Measurements from ENCODE around the gene FBXL7. TPM values are rescaled to one million over a fixed set of nuclear protein-coding genes. Genes with fewer than 3 reads are reported as not detected.

Gene FBXL7
- total RNA-seq, 4 donors from 2014 or later = 6.5 to 37.0 (median 19.7) TPM

- Histone ChIP-seq H3K9me3 (no peaks in the 10 kb centered on the region), H3K4me1 (no peaks in the 10 kb centered on the region), H3K4me3 (no peak overlapping the region), H3K36me3 (no peaks in the 10 kb centered on the region), H3K27ac (no peak overlapping the region), H3K27me3 (no peaks in the 10 kb centered on the region)
- DNase-seq = no peak
- TF ChIP-seq CTCF (IDR thresholded peaks at IDR 0.05) (no peak), POLR2A (IDR thresholded peaks at IDR 0.05) (no peak)
- intact Hi-C loops (cut with DNase I; ENCODE audit: low total_unique reads) = no loop called here
Observed at GRCh38 chr5:15757103-15757502, 257.1 kb downstream of the FBXL7 start.

GRCh38 chr5:15757619-15758018 is 257.6 kb downstream of the FBXL7 start:
- no peak for TF ChIP-seq CTCF (IDR thresholded peaks at IDR 0.05)
- TF ChIP-seq POLR2A (IDR thresholded peaks at IDR 0.05) = no peak
- Histone ChIP-seq H3K27me3 (no peaks in the 10 kb centered on the region), H3K4me3 (no peak overlapping the region), H3K36me3 (no peaks in the 10 kb centered on the region), H3K27ac (no peak overlapping the region), H3K4me1 (no peaks in the 10 kb centered on the region), H3K9me3 (no peaks in the 10 kb centered on the region)
- no peak for DNase-seq
- intact Hi-C loops (cut with DNase I; ENCODE audit: low total_unique reads) = no loop called here

- Histone ChIP-seq H3K36me3 (no peaks in the 10 kb centered on the region), H3K9me3 (no peaks in the 10 kb centered on the region)
- intact Hi-C loops (cut with DNase I; ENCODE audit: low total_unique reads) = no loop called here
Observed at GRCh38 chr5:15762668-15763067, 262.7 kb downstream of the FBXL7 start.

GRCh38 chr5:15763754-15764153 is 263.8 kb downstream of the FBXL7 start:
- Histone ChIP-seq H3K36me3 (no peaks in the 10 kb centered on the region), H3K4me1 (no peaks in the 10 kb centered on the region), H3K4me3 (no peak overlapping the region), H3K9me3 (no peaks in the 10 kb centered on the region), H3K27me3 (no peaks in the 10 kb centered on the region), H3K27ac (no peak overlapping the region)
- no peak for DNase-seq
- TF ChIP-seq POLR2A (IDR thresholded peaks at IDR 0.05) = no peak
- no peak for TF ChIP-seq CTCF (IDR thresholded peaks at IDR 0.05)
- intact Hi-C loops (cut with DNase I; ENCODE audit: low total_unique reads) = no loop called here

More at GRCh38 chr5:15762668-15763067, 262.7 kb downstream of the FBXL7 start:
- H3K4me3 ChIP-seq = no peak overlapping the region
- TF ChIP-seq CTCF (IDR thresholded peaks at IDR 0.05) (no peak), POLR2A (IDR thresholded peaks at IDR 0.05) (no peak)
- no peaks in the 10 kb centered on the region for H3K4me1 ChIP-seq
- H3K27ac ChIP-seq = no peak overlapping the region
- no peaks in the 10 kb centered on the region for H3K27me3 ChIP-seq
- no peak for DNase-seq

- no peak overlapping the region for H3K4me3 ChIP-seq
- no peaks in the 10 kb centered on the region for H3K4me1 ChIP-seq
- no peaks in the 10 kb centered on the region for H3K36me3 ChIP-seq
- no peak for DNase-seq
- no peak overlapping the region for H3K27ac ChIP-seq
- no peaks in the 10 kb centered on the region for H3K27me3 ChIP-seq
- H3K9me3 ChIP-seq = no peaks in the 10 kb centered on the region
- TF ChIP-seq CTCF (IDR thresholded peaks at IDR 0.05) = no peak
- TF ChIP-seq POLR2A (IDR thresholded peaks at IDR 0.05) = no peak
- intact Hi-C loops (cut with DNase I; ENCODE audit: low total_unique reads) = no loop called here
Observed at GRCh38 chr5:15768936-15769335, 269.0 kb downstream of the FBXL7 start.
